ENCODE data around the gene TPST1.
A peak's percentile ranks its signal among the peaks of the same experiment; 100 is the strongest.

The TPST1 gene

GRCh38 chr7:66281678-66282590 is 76.8 kb downstream of the TPST1 start:
- peak overlapping the region; percentile 73 for H3K27ac ChIP-seq (ENCODE audit: low read depth, low read length)
- H3K4me3 ChIP-seq (ENCODE audit: low read length) = no peak overlapping the region
- H3K36me3 ChIP-seq (ENCODE audit: control insufficient read depth, insufficient read depth, low read length) = no peaks in the 10 kb centered on the region
- H3K9ac ChIP-seq (ENCODE audit: low read length) = no peak overlapping the region
- H3K27me3 ChIP-seq (ENCODE audit: control insufficient read depth, insufficient read depth, low read length) = no peaks in the 10 kb centered on the region
- peaks cover 11% of the 10 kb centered on the region for H3K4me1 ChIP-seq (ENCODE audit: control insufficient read depth, insufficient read depth, low read length)

GRCh38 chr7:66282591-66282935 is 77.4 kb downstream of the TPST1 start:
- H3K4me1 ChIP-seq (ENCODE audit: control insufficient read depth, insufficient read depth, low read length) = peaks cover 11% of the 10 kb centered on the region
- no peak overlapping the region for H3K4me3 ChIP-seq (ENCODE audit: low read length)
- no peaks in the 10 kb centered on the region for H3K36me3 ChIP-seq (ENCODE audit: control insufficient read depth, insufficient read depth, low read length)
- H3K9ac ChIP-seq (ENCODE audit: low read length) = no peak overlapping the region
- no peaks in the 10 kb centered on the region for H3K27me3 ChIP-seq (ENCODE audit: control insufficient read depth, insufficient read depth, low read length)
- peak overlapping the region; percentile 73 for H3K27ac ChIP-seq (ENCODE audit: low read depth, low read length)

- no peaks in the 10 kb centered on the region for H3K27me3 ChIP-seq (ENCODE audit: control insufficient read depth, insufficient read depth, low read length)
- peak overlapping the region; percentile 73 for H3K27ac ChIP-seq (ENCODE audit: low read depth, low read length)
- no peaks in the 10 kb centered on the region for H3K36me3 ChIP-seq (ENCODE audit: control insufficient read depth, insufficient read depth, low read length)
- no peak overlapping the region for H3K9ac ChIP-seq (ENCODE audit: low read length)
- peaks cover 11% of the 10 kb centered on the region for H3K4me1 ChIP-seq (ENCODE audit: control insufficient read depth, insufficient read depth, low read length)
- no peak overlapping the region for H3K4me3 ChIP-seq (ENCODE audit: low read length)
Observed at GRCh38 chr7:66283003-66283920, 78.1 kb downstream of the TPST1 start.

- Histone ChIP-seq H3K9ac (ENCODE audit: low read length) (no peak overlapping the region), H3K27ac (ENCODE audit: low read depth, low read length) (no peak overlapping the region), H3K4me1 (ENCODE audit: control insufficient read depth, insufficient read depth, low read length) (no peaks in the 10 kb centered on the region), H3K4me3 (ENCODE audit: low read length) (no peak overlapping the region), H3K36me3 (ENCODE audit: control insufficient read depth, insufficient read depth, low read length) (no peaks in the 10 kb centered on the region), H3K27me3 (ENCODE audit: control insufficient read depth, insufficient read depth, low read length) (no peaks in the 10 kb centered on the region)
Observed at GRCh38 chr7:66296001-66296521, 90.9 kb downstream of the TPST1 start.

GRCh38 chr7:66296557-66296956 is 91.4 kb downstream of the TPST1 start:
- H3K4me1 ChIP-seq (ENCODE audit: control insufficient read depth, insufficient read depth, low read length) = no peaks in the 10 kb centered on the region
- no peak overlapping the region for H3K4me3 ChIP-seq (ENCODE audit: low read length)
- no peaks in the 10 kb centered on the region for H3K27me3 ChIP-seq (ENCODE audit: control insufficient read depth, insufficient read depth, low read length)
- no peak overlapping the region for H3K9ac ChIP-seq (ENCODE audit: low read length)
- H3K36me3 ChIP-seq (ENCODE audit: control insufficient read depth, insufficient read depth, low read length) = no peaks in the 10 kb centered on the region
- no peak overlapping the region for H3K27ac ChIP-seq (ENCODE audit: low read depth, low read length)

- no peak overlapping the region for H3K27ac ChIP-seq (ENCODE audit: low read depth, low read length)
- H3K9ac ChIP-seq (ENCODE audit: low read length) = no peak overlapping the region
Observed at GRCh38 chr7:66297579-66297978, 92.4 kb downstream of the TPST1 start.

GRCh38 chr7:66301249-66301648 is 96.1 kb downstream of the TPST1 start:
- Histone ChIP-seq H3K9ac (ENCODE audit: low read length) (no peak overlapping the region), H3K27ac (ENCODE audit: low read depth, low read length) (no peak overlapping the region), H3K27me3 (ENCODE audit: control insufficient read depth, insufficient read depth, low read length) (no peaks in the 10 kb centered on the region), H3K36me3 (ENCODE audit: control insufficient read depth, insufficient read depth, low read length) (no peaks in the 10 kb centered on the region), H3K4me3 (ENCODE audit: low read length) (no peak overlapping the region), H3K4me1 (ENCODE audit: control insufficient read depth, insufficient read depth, low read length) (no peaks in the 10 kb centered on the region)

More at GRCh38 chr7:66297579-66297978, 92.4 kb downstream of the TPST1 start:
- Histone ChIP-seq H3K4me3 (ENCODE audit: low read length) (no peak overlapping the region), H3K27me3 (ENCODE audit: control insufficient read depth, insufficient read depth, low read length) (no peaks in the 10 kb centered on the region), H3K4me1 (ENCODE audit: control insufficient read depth, insufficient read depth, low read length) (no peaks in the 10 kb centered on the region), H3K36me3 (ENCODE audit: control insufficient read depth, insufficient read depth, low read length) (no peaks in the 10 kb centered on the region)

GRCh38 chr7:66301737-66302136 is 96.6 kb downstream of the TPST1 start:
- H3K27ac ChIP-seq (ENCODE audit: low read depth, low read length) = no peak overlapping the region
- H3K36me3 ChIP-seq (ENCODE audit: control insufficient read depth, insufficient read depth, low read length) = no peaks in the 10 kb centered on the region
- no peaks in the 10 kb centered on the region for H3K4me1 ChIP-seq (ENCODE audit: control insufficient read depth, insufficient read depth, low read length)

GRCh38 chr7:66303454-66304155 is 98.5 kb downstream of the TPST1 start:
- no peaks in the 10 kb centered on the region for H3K4me1 ChIP-seq (ENCODE audit: control insufficient read depth, insufficient read depth, low read length)
- no peak overlapping the region for H3K27ac ChIP-seq (ENCODE audit: low read depth, low read length)
- no peaks in the 10 kb centered on the region for H3K27me3 ChIP-seq (ENCODE audit: control insufficient read depth, insufficient read depth, low read length)
- H3K9ac ChIP-seq (ENCODE audit: low read length) = no peak overlapping the region
- no peak overlapping the region for H3K4me3 ChIP-seq (ENCODE audit: low read length)
- no peaks in the 10 kb centered on the region for H3K36me3 ChIP-seq (ENCODE audit: control insufficient read depth, insufficient read depth, low read length)

More at GRCh38 chr7:66301737-66302136, 96.6 kb downstream of the TPST1 start:
- H3K9ac ChIP-seq (ENCODE audit: low read length) = no peak overlapping the region
- no peak overlapping the region for H3K4me3 ChIP-seq (ENCODE audit: low read length)
- H3K27me3 ChIP-seq (ENCODE audit: control insufficient read depth, insufficient read depth, low read length) = no peaks in the 10 kb centered on the region

GRCh38 chr7:66304536-66304935 is 99.4 kb downstream of the TPST1 start:
- H3K27ac ChIP-seq (ENCODE audit: low read depth, low read length) = no peak overlapping the region
- no peaks in the 10 kb centered on the region for H3K4me1 ChIP-seq (ENCODE audit: control insufficient read depth, insufficient read depth, low read length)
- H3K27me3 ChIP-seq (ENCODE audit: control insufficient read depth, insufficient read depth, low read length) = no peaks in the 10 kb centered on the region
- H3K36me3 ChIP-seq (ENCODE audit: control insufficient read depth, insufficient read depth, low read length) = no peaks in the 10 kb centered on the region
- no peak overlapping the region for H3K4me3 ChIP-seq (ENCODE audit: low read length)
- no peak overlapping the region for H3K9ac ChIP-seq (ENCODE audit: low read length)

- Histone ChIP-seq H3K4me1 (ENCODE audit: control insufficient read depth, insufficient read depth, low read length) (no peaks in the 10 kb centered on the region), H3K4me3 (ENCODE audit: low read length) (no peak overlapping the region)
Observed at GRCh38 chr7:66306243-66306642, 101.1 kb downstream of the TPST1 start.

More at GRCh38 chr7:66306243-66306642, 101.1 kb downstream of the TPST1 start:
- no peak overlapping the region for H3K27ac ChIP-seq (ENCODE audit: low read depth, low read length)
- no peaks in the 10 kb centered on the region for H3K36me3 ChIP-seq (ENCODE audit: control insufficient read depth, insufficient read depth, low read length)
- H3K9ac ChIP-seq (ENCODE audit: low read length) = no peak overlapping the region
- H3K27me3 ChIP-seq (ENCODE audit: control insufficient read depth, insufficient read depth, low read length) = no peaks in the 10 kb centered on the region
